HUES6 (cell line): ENCODE results near the gene COL6A5.
"Not testable (repeated sequence)": the region's sequence is repeated elsewhere in the genome, so short reads cannot be mapped to it uniquely, and the experiment has no call there.

Experiments
- H3K27ac ChIP-seq: 2 replicates; pipeline ENCODE4 v1.7.0; 2013; ENCODE audit warnings: low read depth, mild to moderate bottlenecking, low read length, inconsistent platforms
- H3K27me3 ChIP-seq: 2 replicates; pipeline ENCODE4 v1.6.1; 2013; ENCODE audit warnings: low read length; ENCODE audit not compliant: control insufficient read depth, insufficient read depth
- H3K36me3 ChIP-seq: 2 replicates; pipeline ENCODE4 v1.6.1; 2013; ENCODE audit warnings: low read length; ENCODE audit not compliant: control insufficient read depth, insufficient read depth
- H3K4me1 ChIP-seq: 2 replicates; pipeline ENCODE4 v1.6.1; 2013; ENCODE audit warnings: low read length; ENCODE audit not compliant: control insufficient read depth, insufficient read depth
- H3K4me3 ChIP-seq: 2 replicates; pipeline ENCODE4 v1.5.1; 2013; ENCODE audit warnings: low read depth, low read length
- H3K9ac ChIP-seq: one replicate; pipeline ENCODE4 v1.6.1; 2013; ENCODE audit warnings: mild to moderate bottlenecking, low read length
- H3K9me3 ChIP-seq: 2 replicates; pipeline ENCODE4 v1.6.1; 2013; ENCODE audit warnings: low read depth, low read length; ENCODE audit not compliant: control insufficient read depth, insufficient read depth

COL6A5 gene

DNA sequence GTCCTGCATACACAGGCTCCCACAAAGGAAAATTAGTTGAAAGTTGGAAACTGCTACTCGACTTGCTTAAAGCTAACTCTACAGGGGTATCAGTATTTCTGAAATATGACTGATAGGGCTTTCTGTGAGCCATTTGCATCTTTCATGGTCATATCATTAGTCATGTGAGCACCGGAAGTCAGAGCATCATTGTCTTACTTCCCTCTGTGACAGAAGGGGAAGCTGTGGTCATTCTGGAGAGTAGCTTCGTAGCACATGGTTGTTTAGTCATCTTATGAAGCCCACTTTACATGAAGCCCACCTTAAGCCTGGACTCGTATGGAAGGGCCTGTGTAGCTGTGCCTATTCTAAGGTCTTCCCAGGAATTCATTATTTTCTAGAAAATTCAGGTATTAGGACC lies 69.0 kb downstream of the COL6A5 start:
- Histone ChIP-seq H3K36me3 (no peaks in the 10 kb centered on the region), H3K9ac (no peak overlapping the region), H3K9me3 (peaks cover 6% of the 10 kb centered on the region; the same call in 1 of the 2 replicates), H3K27ac (no peak overlapping the region), H3K27me3 (no peaks in the 10 kb centered on the region), H3K4me1 (no peaks in the 10 kb centered on the region), H3K4me3 (no peak overlapping the region)

DNA sequence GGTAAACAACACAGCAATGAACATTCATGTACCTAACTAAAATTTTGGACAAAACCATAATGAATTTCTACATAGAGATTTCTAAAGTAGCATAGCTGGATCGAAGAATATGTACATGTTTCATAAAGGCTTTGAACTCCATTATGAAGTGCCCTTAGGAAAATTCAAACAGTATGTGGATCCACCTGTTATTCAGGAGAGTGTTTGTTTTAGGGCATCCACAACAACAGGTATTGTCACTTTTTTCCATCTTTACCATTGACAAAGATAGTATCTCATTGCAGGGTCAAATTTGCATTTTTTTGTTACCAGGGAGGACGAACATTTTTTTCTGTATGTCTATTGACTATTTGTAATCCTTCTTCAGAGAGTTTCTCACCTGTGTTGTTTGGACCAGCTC lies 75.0 kb downstream of the COL6A5 start:
- no peaks in the 10 kb centered on the region for H3K9me3 ChIP-seq
- no peaks in the 10 kb centered on the region for H3K27me3 ChIP-seq
- no peak overlapping the region for H3K9ac ChIP-seq
- H3K4me1 ChIP-seq = no peaks in the 10 kb centered on the region
- H3K36me3 ChIP-seq = no peaks in the 10 kb centered on the region
- no peak overlapping the region for H3K27ac ChIP-seq
- no peak overlapping the region for H3K4me3 ChIP-seq

DNA sequence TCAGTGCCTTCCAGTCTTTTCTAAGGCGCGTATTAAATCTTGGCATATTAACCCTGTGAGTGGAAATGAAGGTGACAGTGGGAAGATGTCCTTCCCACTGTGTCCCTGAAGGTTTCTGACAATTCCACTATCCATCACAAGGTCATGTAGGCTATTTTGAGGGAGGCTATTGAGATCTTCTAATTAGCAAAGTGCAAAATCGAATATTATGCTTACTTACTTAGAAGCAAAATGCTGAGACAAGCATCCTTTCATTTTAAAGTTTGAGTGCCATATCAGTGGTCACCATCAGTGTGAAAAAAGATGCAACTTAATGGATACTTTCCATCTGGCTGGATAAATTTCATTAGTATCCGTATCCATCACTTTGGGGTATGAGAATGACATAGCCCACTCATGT lies 77.6 kb downstream of the COL6A5 start:
- H3K27ac ChIP-seq = no peak overlapping the region

DNA sequence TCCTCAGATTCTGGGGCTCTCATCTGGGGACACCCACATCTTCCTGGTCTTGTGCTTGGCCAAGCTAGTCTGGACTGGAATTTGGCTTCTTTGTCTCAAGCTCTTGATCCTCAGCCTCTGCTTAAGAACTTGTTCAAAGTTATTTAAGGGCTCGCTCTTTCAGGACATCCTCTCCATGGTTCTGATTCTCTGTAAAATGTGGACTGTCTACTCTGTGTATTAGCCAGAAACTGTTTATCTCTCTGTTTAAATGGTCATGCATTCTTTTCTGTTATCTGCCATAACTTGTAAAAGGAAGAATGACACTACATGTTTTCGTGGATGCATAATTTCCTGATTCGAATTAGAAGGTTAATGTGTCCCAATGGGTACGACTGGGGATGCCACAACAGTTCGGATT lies 79.4 kb downstream of the COL6A5 start:
- Histone ChIP-seq H3K27me3 (no peaks in the 10 kb centered on the region), H3K4me1 (peaks cover 8% of the 10 kb centered on the region; the same call in 1 of the 2 replicates), H3K9ac (no peak overlapping the region), H3K36me3 (no peaks in the 10 kb centered on the region), H3K27ac (no peak overlapping the region), H3K4me3 (no peak overlapping the region), H3K9me3 (no peaks in the 10 kb centered on the region)

More for the DNA sequence above, 77.6 kb downstream of the COL6A5 start:
- H3K9me3 ChIP-seq = no peaks in the 10 kb centered on the region
- no peaks in the 10 kb centered on the region for H3K27me3 ChIP-seq
- no peak overlapping the region for H3K9ac ChIP-seq
- H3K36me3 ChIP-seq = no peaks in the 10 kb centered on the region
- H3K4me1 ChIP-seq = no peaks in the 10 kb centered on the region
- H3K4me3 ChIP-seq = no peak overlapping the region

DNA sequence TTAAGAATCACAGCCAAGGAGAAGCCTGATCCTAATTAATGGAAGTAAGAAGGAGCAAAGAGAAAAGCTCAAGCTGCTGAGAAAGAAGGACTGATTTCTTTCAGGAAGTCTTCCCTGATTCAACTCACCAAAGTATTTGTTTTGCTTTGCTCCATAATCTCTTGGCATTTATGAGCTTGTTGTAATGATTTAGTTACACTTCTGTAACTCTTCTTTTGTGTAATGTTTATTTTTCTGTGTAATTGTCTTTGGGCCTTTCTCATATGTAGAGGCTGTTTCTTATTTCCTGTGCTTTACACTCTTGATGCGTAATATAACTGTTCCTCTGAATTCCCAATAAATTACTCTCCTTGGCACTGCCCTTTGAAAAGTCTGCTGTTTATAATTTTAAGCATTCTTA lies 80.0 kb downstream of the COL6A5 start:
- H3K4me3 ChIP-seq = no peak overlapping the region
- no peaks in the 10 kb centered on the region for H3K36me3 ChIP-seq
- H3K27ac ChIP-seq = no peak overlapping the region
- no peaks in the 10 kb centered on the region for H3K27me3 ChIP-seq
- no peaks in the 10 kb centered on the region for H3K9me3 ChIP-seq
- H3K4me1 ChIP-seq = peaks cover 8% of the 10 kb centered on the region; the same call in 1 of the 2 replicates
- H3K9ac ChIP-seq = no peak overlapping the region

DNA sequence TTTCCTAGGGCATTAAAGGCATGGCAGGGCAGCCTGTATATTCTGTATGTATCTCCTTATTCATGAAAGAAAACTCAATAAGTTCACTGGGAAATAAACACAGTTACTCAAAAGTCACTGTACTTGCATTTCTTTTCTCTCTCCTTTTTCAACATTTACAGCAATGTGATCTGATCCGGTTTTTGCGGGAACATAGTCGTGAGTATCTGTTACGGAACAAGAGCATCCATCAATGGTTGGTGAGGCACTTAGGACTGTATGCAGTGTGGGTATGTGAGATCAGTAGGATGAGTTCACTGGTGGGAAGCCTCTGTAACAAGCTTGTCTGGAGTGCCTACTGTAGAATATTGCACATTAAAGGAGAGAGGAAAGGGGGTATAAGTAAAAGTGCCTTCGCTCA lies 80.7 kb downstream of the COL6A5 start:
- Histone ChIP-seq H3K4me1 (peaks cover 8% of the 10 kb centered on the region; the same call in 1 of the 2 replicates), H3K27ac (no peak overlapping the region), H3K4me3 (no peak overlapping the region), H3K9ac (no peak overlapping the region), H3K27me3 (no peaks in the 10 kb centered on the region), H3K36me3 (no peaks in the 10 kb centered on the region), H3K9me3 (no peaks in the 10 kb centered on the region)

DNA sequence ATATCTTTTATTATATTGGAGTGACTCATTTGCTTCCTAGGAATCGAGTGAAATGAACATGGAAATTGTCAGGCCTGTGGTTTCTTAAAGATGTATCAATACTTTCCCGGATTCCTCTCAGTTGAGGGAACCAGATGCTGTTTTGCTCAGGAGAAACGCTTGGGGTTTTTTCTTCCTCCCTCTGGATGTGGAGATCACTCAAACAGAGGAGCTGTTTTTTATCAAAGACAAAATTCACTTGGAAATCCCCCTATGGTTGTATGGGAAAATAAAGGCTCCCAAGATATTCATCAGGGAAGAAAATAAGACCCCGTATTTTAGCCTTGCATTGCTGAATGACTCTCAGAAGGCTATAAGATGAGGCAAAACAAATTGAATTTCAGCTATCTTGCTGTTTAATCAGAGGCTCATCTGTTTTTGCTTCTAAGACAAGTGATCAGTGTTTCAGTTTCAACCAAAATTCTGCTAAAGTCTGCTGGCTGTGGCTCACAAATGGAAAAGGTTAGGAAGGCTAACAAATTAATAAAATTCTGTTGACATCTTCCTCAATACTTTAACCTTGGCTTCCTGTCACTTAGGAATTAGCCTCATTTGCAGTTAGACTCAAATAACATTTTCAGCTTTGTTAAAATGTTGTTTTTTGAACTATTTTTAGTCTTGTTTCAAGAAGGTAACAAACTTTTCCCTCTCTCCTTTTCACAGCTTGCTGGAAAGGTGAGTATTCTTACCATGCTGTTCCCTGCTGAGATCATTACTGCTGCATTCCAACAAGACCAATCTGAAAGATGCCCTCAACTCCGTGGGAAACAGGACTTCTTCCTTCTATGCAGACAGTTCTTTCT lies 83.6 kb downstream of the COL6A5 start:
- Histone ChIP-seq H3K27me3 (no peaks in the 10 kb centered on the region), H3K36me3 (no peaks in the 10 kb centered on the region), H3K9ac (no peak overlapping the region), H3K4me1 (peaks cover 8% of the 10 kb centered on the region; the same call in 1 of the 2 replicates), H3K9me3 (0 out of 2 replicates have a peak, but pooled peaks cover 3% of the 10 kb centered on the region), H3K27ac (no peak overlapping the region), H3K4me3 (no peak overlapping the region)

DNA sequence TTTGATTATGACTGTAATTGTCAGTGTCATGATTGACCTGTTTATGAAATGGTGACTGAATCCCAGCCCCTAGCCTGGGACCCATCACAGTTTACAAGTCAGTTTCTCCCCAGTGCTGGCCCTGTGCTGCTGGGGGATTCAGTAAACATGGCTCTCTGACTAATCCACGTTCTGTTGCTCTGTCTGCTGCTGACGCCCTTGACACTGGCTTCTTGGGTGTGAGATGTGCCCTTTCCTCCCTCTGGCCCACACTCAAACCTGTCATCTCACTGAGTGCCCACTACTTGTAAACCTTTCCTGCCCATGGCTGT lies 84.2 kb downstream of the COL6A5 start:
- no peaks in the 10 kb centered on the region for H3K36me3 ChIP-seq
- H3K4me1 ChIP-seq = peaks cover 8% of the 10 kb centered on the region; the same call in 1 of the 2 replicates
- no peak overlapping the region for H3K9ac ChIP-seq
- H3K4me3 ChIP-seq = no peak overlapping the region
- 0 out of 2 replicates have a peak, but pooled peaks cover 3% of the 10 kb centered on the region for H3K9me3 ChIP-seq
- H3K27me3 ChIP-seq = no peaks in the 10 kb centered on the region
- H3K27ac ChIP-seq = no peak overlapping the region

DNA sequence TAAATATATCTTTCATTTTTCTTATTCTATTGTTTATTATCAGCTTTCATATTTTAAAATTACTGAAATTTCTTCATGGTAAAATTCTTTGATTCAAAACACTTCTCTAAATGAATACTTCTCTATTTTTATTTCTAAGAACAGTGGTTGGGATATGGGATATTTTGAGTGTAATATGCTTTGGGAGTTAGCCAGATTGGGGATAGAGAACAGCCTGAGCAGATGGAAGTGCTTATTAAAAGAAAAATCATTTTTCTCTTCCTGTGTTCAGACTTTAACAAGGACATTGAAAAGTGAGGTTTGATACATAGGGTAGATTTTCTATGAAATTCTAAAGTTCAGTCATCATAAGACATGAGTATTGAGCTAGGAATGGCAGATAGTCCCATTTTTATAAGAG lies 84.8 kb downstream of the COL6A5 start:
- Histone ChIP-seq H3K36me3 (no peaks in the 10 kb centered on the region), H3K27me3 (no peaks in the 10 kb centered on the region), H3K27ac (no peak overlapping the region), H3K4me1 (peaks cover 8% of the 10 kb centered on the region; the same call in 1 of the 2 replicates), H3K9ac (no peak overlapping the region), H3K9me3 (0 out of 2 replicates have a peak, but pooled peaks cover 3% of the 10 kb centered on the region), H3K4me3 (no peak overlapping the region)

DNA sequence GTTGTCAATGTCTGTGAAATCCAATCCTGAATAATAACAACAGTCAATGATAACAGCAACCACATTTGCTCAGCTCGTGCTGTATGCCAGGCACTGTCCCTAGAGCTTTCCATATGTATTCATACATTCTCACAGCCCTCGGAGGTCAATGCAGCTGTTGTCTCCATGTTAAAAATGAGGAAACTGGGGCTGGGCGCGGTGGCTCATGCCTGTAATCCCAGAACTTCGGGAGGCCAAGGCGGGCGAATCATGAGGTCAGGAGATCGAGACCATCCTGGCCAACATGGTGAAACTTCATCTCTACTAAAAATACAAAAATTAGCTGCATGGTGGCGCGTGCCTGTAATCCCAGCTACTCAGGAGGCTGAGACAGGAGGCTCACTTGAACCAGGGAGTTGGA lies 86.6 kb downstream of the COL6A5 start:
- H3K27ac ChIP-seq, H3K9me3 ChIP-seq, H3K4me1 ChIP-seq, H3K27me3 ChIP-seq, H3K36me3 ChIP-seq, H3K9ac ChIP-seq, H3K4me3 ChIP-seq: not testable (repeated sequence)

DNA sequence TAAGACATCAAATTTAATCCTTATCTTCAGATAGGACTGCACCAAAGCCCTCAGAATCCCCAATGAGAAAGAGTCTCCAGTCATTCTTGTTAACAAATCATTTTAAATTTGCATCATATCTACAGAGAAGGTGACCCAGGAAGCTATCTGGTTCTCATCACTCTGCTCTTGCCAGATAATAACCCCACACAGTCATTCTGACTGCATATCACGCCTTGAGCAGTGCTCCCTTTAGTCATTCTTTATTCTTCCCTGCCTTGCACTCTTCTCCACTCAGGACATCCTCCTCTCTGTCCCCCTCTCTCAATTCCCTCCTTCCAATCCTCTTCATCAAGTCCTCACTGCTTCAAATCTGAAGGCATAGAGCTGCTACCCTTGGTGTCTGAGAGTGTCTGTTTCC lies 87.8 kb downstream of the COL6A5 start:
- Histone ChIP-seq H3K36me3 (no peaks in the 10 kb centered on the region), H3K4me1 (peaks cover 8% of the 10 kb centered on the region; the same call in 1 of the 2 replicates), H3K27me3 (no peaks in the 10 kb centered on the region), H3K27ac (no peak overlapping the region), H3K9ac (no peak overlapping the region), H3K9me3 (0 out of 2 replicates have a peak, but pooled peaks cover 3% of the 10 kb centered on the region), H3K4me3 (no peak overlapping the region)
